Measurements from ENCODE around the gene ATP2A3. TPM values are rescaled to one million over a fixed set of nuclear protein-coding genes. Genes with fewer than 3 reads are reported as not detected.

The ATP2A3 gene
- total RNA-seq, 1 donor from 2014 or later = 1.7 TPM

DNA sequence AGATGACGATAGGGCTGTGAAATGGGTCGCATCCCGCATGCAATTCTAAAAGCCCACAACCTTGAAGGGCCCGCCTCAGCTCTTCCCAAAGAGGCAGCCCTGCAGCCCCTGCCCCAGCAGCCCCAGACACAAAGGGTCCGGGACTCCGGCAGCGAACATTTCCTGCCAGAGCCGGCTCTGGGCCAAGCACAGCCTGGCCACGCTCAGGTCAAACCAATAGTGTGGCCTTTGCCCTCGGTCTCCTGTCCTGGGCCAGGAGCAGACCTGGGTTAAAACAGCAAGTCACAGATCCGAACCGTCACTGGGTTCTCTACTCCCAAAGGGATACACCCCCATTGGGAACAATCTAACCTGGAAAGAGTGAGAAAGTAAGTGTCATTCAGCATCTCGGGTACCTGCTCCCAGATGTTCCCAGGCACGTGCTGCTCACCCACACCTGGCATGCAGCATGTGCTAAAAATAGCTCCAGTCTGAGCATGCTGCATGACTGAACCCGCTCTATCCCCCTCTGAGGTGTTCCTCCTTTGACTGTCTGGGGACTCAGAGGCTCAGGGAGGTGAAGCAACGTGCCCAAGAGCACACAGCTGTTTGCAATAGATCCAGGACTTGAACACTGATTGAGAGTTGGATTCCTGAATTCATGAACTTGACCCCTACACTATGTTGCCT is 22.2 kb upstream of the ATP2A3 start:
- DNase-seq (ENCODE audit: low spot score) = peak; percentile 85
- Mint-ChIP-seq H3K9me3 (ENCODE audit: low read depth) (no peaks in the 10 kb centered on the region), H3K36me3 (ENCODE audit: low read depth) (no peaks in the 10 kb centered on the region), H3K4me1 (ENCODE audit: low read depth) (peaks cover 25% of the 10 kb centered on the region), H3K27ac (ENCODE audit: unreplicated experiment) (no peak overlapping the region), H3K4me3 (ENCODE audit: unreplicated experiment) (no peak overlapping the region), H3K27me3 (ENCODE audit: low read depth) (peaks cover 2% of the 10 kb centered on the region)
- TF ChIP-seq, protein P1, sequence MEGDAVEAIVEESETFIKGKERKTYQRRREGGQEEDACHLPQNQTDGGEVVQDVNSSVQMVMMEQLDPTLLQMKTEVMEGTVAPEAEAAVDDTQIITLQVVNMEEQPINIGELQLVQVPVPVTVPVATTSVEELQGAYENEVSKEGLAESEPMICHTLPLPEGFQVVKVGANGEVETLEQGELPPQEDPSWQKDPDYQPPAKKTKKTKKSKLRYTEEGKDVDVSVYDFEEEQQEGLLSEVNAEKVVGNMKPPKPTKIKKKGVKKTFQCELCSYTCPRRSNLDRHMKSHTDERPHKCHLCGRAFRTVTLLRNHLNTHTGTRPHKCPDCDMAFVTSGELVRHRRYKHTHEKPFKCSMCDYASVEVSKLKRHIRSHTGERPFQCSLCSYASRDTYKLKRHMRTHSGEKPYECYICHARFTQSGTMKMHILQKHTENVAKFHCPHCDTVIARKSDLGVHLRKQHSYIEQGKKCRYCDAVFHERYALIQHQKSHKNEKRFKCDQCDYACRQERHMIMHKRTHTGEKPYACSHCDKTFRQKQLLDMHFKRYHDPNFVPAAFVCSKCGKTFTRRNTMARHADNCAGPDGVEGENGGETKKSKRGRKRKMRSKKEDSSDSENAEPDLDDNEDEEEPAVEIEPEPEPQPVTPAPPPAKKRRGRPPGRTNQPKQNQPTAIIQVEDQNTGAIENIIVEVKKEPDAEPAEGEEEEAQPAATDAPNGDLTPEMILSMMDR (IDR thresholded peaks at IDR 0.05) = no peak

- Mint-ChIP-seq H3K27ac (ENCODE audit: unreplicated experiment) (no peak overlapping the region), H3K27me3 (ENCODE audit: low read depth) (no peaks in the 10 kb centered on the region), H3K36me3 (ENCODE audit: low read depth) (no peaks in the 10 kb centered on the region), H3K4me1 (ENCODE audit: low read depth) (peaks cover 25% of the 10 kb centered on the region), H3K9me3 (ENCODE audit: low read depth) (no peaks in the 10 kb centered on the region), H3K4me3 (ENCODE audit: unreplicated experiment) (no peak overlapping the region)
- TF ChIP-seq, protein P1 (IDR thresholded peaks at IDR 0.05) = no peak
- DNase-seq (ENCODE audit: low spot score) = peak; percentile 56
These were observed 21.6 kb upstream of the ATP2A3 start for GRCh38 chr17:3985846-3986245.

GRCh38 chr17:3983606-3984484 is 19.6 kb upstream of the ATP2A3 start:
- TF ChIP-seq, protein P1 (IDR thresholded peaks at IDR 0.05) = no peak
- peaks cover 3% of the 10 kb centered on the region for H3K9me3 Mint-ChIP-seq (ENCODE audit: low read depth)
- H3K27ac Mint-ChIP-seq (ENCODE audit: unreplicated experiment) = no peak overlapping the region
- no peaks in the 10 kb centered on the region for H3K27me3 Mint-ChIP-seq (ENCODE audit: low read depth)
- no peak overlapping the region for H3K4me3 Mint-ChIP-seq (ENCODE audit: unreplicated experiment)
- peaks cover 2% of the 10 kb centered on the region for H3K36me3 Mint-ChIP-seq (ENCODE audit: low read depth)
- H3K4me1 Mint-ChIP-seq (ENCODE audit: low read depth) = peaks cover 20% of the 10 kb centered on the region
- DNase-seq (ENCODE audit: low spot score) = peak; percentile 63

GRCh38 chr17:3982541-3983017 is 18.3 kb upstream of the ATP2A3 start:
- H3K4me1 Mint-ChIP-seq (ENCODE audit: low read depth) = peaks cover 15% of the 10 kb centered on the region
- TF ChIP-seq, protein P1 (IDR thresholded peaks at IDR 0.05) = no peak
- peak; percentile 79 for DNase-seq (ENCODE audit: low spot score)
- no peaks in the 10 kb centered on the region for H3K27me3 Mint-ChIP-seq (ENCODE audit: low read depth)
- H3K36me3 Mint-ChIP-seq (ENCODE audit: low read depth) = peaks cover 5% of the 10 kb centered on the region
- H3K4me3 Mint-ChIP-seq (ENCODE audit: unreplicated experiment) = no peak overlapping the region
- no peak overlapping the region for H3K27ac Mint-ChIP-seq (ENCODE audit: unreplicated experiment)
- peaks cover 7% of the 10 kb centered on the region for H3K9me3 Mint-ChIP-seq (ENCODE audit: low read depth)

DNA sequence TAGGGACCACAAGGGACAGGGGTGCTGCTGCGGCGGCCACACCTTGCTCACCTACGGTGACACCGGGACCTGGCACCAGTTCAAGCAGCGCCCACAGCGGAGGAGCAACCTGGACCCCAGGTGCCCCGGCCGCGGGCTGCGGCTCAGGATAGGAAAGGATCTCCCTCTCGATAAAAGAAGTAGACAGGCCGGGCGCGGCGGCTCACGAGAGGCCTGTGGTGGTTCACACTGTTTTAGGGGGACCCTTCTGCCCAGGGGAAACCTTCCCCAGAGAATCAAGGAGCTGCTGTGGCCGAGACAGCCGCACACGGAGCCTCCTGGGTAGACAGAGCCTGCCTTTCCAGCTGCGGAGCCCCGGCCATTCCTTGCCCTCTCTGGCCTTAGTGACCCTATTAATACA is 17.9 kb upstream of the ATP2A3 start:
- H3K4me3 Mint-ChIP-seq (ENCODE audit: unreplicated experiment) = no peak overlapping the region
- DNase-seq (ENCODE audit: low spot score) = peak; percentile 91
- H3K36me3 Mint-ChIP-seq (ENCODE audit: low read depth) = peaks cover 5% of the 10 kb centered on the region
- no peak overlapping the region for H3K27ac Mint-ChIP-seq (ENCODE audit: unreplicated experiment)
- no peaks in the 10 kb centered on the region for H3K27me3 Mint-ChIP-seq (ENCODE audit: low read depth)
- peaks cover 7% of the 10 kb centered on the region for H3K9me3 Mint-ChIP-seq (ENCODE audit: low read depth)
- H3K4me1 Mint-ChIP-seq (ENCODE audit: low read depth) = peaks cover 16% of the 10 kb centered on the region
- TF ChIP-seq, protein P1 (IDR thresholded peaks at IDR 0.05) = no peak
